H9 (cell line): Measurements from ENCODE around the gene NHERF2. TPM values are rescaled to one million over a fixed set of nuclear protein-coding genes. Genes with fewer than 3 reads are reported as not detected.

Experiments
- DNase-seq: peaks from one replicate; pipeline ENCODE4 v3.0.0-alpha.2; 2017
- H2AFZ ChIP-seq: one replicate; pipeline ENCODE4 v1.6.1; 2013; ENCODE audit warnings: mild to moderate bottlenecking, low read length, control low read depth, moderate library complexity
- H2AK5ac ChIP-seq: 2 replicates; pipeline ENCODE4 v1.6.1; 2013; ENCODE audit warnings: low read length, control low read depth, mixed read lengths; ENCODE audit not compliant: insufficient read length
- H2BK120ac ChIP-seq: one replicate; pipeline ENCODE4 v1.6.1; 2013; ENCODE audit warnings: low read depth, mild to moderate bottlenecking, low read length, control low read depth, inconsistent platforms; ENCODE audit not compliant: poor library complexity, severe bottlenecking
- H2BK12ac ChIP-seq: 2 replicates; pipeline ENCODE4 v1.6.1; 2013; ENCODE audit warnings: low read length, control low read depth, mixed read lengths, low read depth; ENCODE audit not compliant: insufficient read length
- H2BK15ac ChIP-seq: 2 replicates; pipeline ENCODE4 v1.6.1; 2013; ENCODE audit warnings: low read depth, low read length, control low read depth
- H2BK20ac ChIP-seq: one replicate; pipeline ENCODE4 v1.6.1; 2013; ENCODE audit warnings: low read depth, mild to moderate bottlenecking, low read length, control low read depth, inconsistent platforms; ENCODE audit not compliant: poor library complexity, severe bottlenecking
- H2BK5ac ChIP-seq: 2 replicates; pipeline ENCODE4 v1.6.1; 2013; ENCODE audit warnings: low read length, control low read depth, mixed read lengths; ENCODE audit not compliant: insufficient read length
- H3K14ac ChIP-seq: 2 replicates; pipeline ENCODE4 v1.6.1; 2013; ENCODE audit warnings: low read length, control low read depth; ENCODE audit not compliant: insufficient read depth
- H3K18ac ChIP-seq: 2 replicates; pipeline ENCODE4 v1.6.1; 2013; ENCODE audit warnings: low read depth, mild to moderate bottlenecking, mixed read lengths, low read length, control low read depth; ENCODE audit not compliant: insufficient read length
- H3K23ac ChIP-seq: 2 replicates; pipeline ENCODE4 v1.6.1; 2013; ENCODE audit warnings: low read length, control low read depth, mixed read lengths, low read depth; ENCODE audit not compliant: insufficient read length
- H3K23me2 ChIP-seq: 2 replicates; pipeline ENCODE4 v1.6.1; 2013; ENCODE audit warnings: low read depth, mild to moderate bottlenecking, mixed read lengths, low read length, control low read depth; ENCODE audit not compliant: insufficient read length, poor library complexity, severe bottlenecking
- H3K27ac ChIP-seq: 2 replicates; pipeline ENCODE4 v1.5.1; 2013; ENCODE audit warnings: low read length, control low read depth, mixed read lengths, low read depth; ENCODE audit not compliant: insufficient read length
- H3K27me3 ChIP-seq: 2 replicates; pipeline ENCODE4 v1.6.1; 2013; ENCODE audit warnings: low read length, control low read depth, inconsistent platforms; ENCODE audit not compliant: insufficient read depth
- H3K4ac ChIP-seq: 2 replicates; pipeline ENCODE4 v1.6.1; 2013; ENCODE audit warnings: low read depth, mild to moderate bottlenecking, control low read depth, inconsistent platforms, low read length, moderate library complexity
- H3K4me1 ChIP-seq: 2 replicates; pipeline ENCODE4 v1.6.1; 2013; ENCODE audit warnings: low read length, control low read depth, inconsistent platforms; ENCODE audit not compliant: insufficient read depth
- H3K4me2 ChIP-seq: 2 replicates; pipeline ENCODE4 v1.6.1; 2013; ENCODE audit warnings: low read length, control low read depth, mixed read lengths; ENCODE audit not compliant: insufficient read length, insufficient read depth
- H3K56ac ChIP-seq: 2 replicates; pipeline ENCODE4 v1.6.1; 2013; ENCODE audit warnings: low read depth, mild to moderate bottlenecking, mixed read lengths, low read length, control low read depth; ENCODE audit not compliant: insufficient read length
- H3K79me1 ChIP-seq: 2 replicates; pipeline ENCODE4 v1.6.1; 2013; ENCODE audit warnings: low read depth, mild to moderate bottlenecking, moderate library complexity, low read length, control low read depth, inconsistent platforms; ENCODE audit not compliant: insufficient read depth, poor library complexity, severe bottlenecking
- H3K79me2 ChIP-seq: 2 replicates; pipeline ENCODE4 v1.6.1; 2013; ENCODE audit warnings: low read length, control low read depth, inconsistent platforms; ENCODE audit not compliant: insufficient read depth
- H3K9ac ChIP-seq: 2 replicates; pipeline ENCODE4 v1.6.1; 2013; ENCODE audit warnings: low read length, control low read depth, mixed read lengths; ENCODE audit not compliant: insufficient read length; ENCODE audit errors: extremely low read depth
- H3K9me3 ChIP-seq: one replicate; pipeline ENCODE4 v1.6.1; 2013; ENCODE audit warnings: low read depth, low read length, inconsistent platforms; ENCODE audit not compliant: control insufficient read depth
- H3T11ph ChIP-seq: one replicate; pipeline ENCODE4 v1.6.1; 2013; ENCODE audit warnings: mild to moderate bottlenecking, low read length, control low read depth, inconsistent platforms
- H4K20me1 ChIP-seq: one replicate; pipeline ENCODE4 v1.6.1; 2013; ENCODE audit not compliant: control insufficient read depth, insufficient read length, insufficient read depth
- H4K5ac ChIP-seq: 2 replicates; pipeline ENCODE4 v1.6.1; 2013; ENCODE audit warnings: low read depth, mild to moderate bottlenecking, mixed read lengths, low read length, control low read depth; ENCODE audit not compliant: insufficient read length
- H4K8ac ChIP-seq: replicated peaks from 2 replicates; pipeline ENCODE4 v1.6.1; 2013; ENCODE audit warnings: low read length, control low read depth, mixed read lengths, low read depth; ENCODE audit not compliant: insufficient read length
- H4K91ac ChIP-seq: 2 replicates; pipeline ENCODE4 v1.6.1; 2013; ENCODE audit warnings: low read depth, mild to moderate bottlenecking, moderate library complexity, mixed read lengths, low read length, control low read depth; ENCODE audit not compliant: insufficient read length
- H3K27ac Mint-ChIP-seq, 3 experiments: 2 replicates in 2 of 3; 3 replicates in 1 of 3; pipeline ENCODE4 v1.8.0; 2020 to 2021; ENCODE audit warnings: mixed read lengths in 3 of 3, mild to moderate bottlenecking in 1 of 3, moderate library complexity in 1 of 3
- H3K27me3 Mint-ChIP-seq: 2 replicates; pipeline ENCODE4 v1.8.0; 2021; ENCODE audit warnings: low read depth, mild to moderate bottlenecking, moderate library complexity, mixed read lengths
- H3K36me3 Mint-ChIP-seq, 3 experiments: 2 replicates in 2 of 3; 3 replicates in 1 of 3; pipeline ENCODE4 v1.8.0; 2020 to 2021; ENCODE audit warnings: low read depth in 3 of 3, mixed read lengths in 3 of 3; ENCODE audit not compliant: insufficient read depth in 1 of 3
- H3K4me1 Mint-ChIP-seq, 2 experiments: 2 replicates each; pipeline ENCODE4 v1.8.0; 2020; ENCODE audit warnings: mixed read lengths in 2 of 2
- H3K4me3 Mint-ChIP-seq, 2 experiments: 2 replicates in 1 of 2; 3 replicates in 1 of 2; pipeline ENCODE4 v1.8.0; 2020 to 2021; ENCODE audit warnings: mild to moderate bottlenecking in 2 of 2, mixed read lengths in 2 of 2, moderate library complexity in 1 of 2
- H3K9me3 Mint-ChIP-seq, 2 experiments: 2 replicates in 1 of 2; 3 replicates in 1 of 2; pipeline ENCODE4 v1.8.0; 2020; ENCODE audit warnings: mild to moderate bottlenecking in 2 of 2, mixed read lengths in 2 of 2, moderate library complexity in 1 of 2
- WGBS: extraction: QIAGEN DNeasy Blood & Tissue Kit; methylation state at CpG from one replicate; pipeline ENCODE4 v1.1.7; 2013; ENCODE audit warnings: missing lambda C conversion rate, low lambda C conversion rate, mixed read lengths; ENCODE audit not compliant: insufficient read length; ENCODE audit errors: extremely low coverage; 5-methylcytosine and 5-hydroxymethylcytosine counted together
- total RNA-seq: library from RNA; stranded (reverse); gene quantifications from 2 replicates; pipeline ENCODE4 v1.2.1, GENCODE V29; 2021
- TF ChIP-seq, protein P1 (sequence below): fragments of 200-600 bp; sonication (generic); conservative IDR thresholded peaks from 3 replicates; pipeline ENCODE4 v1.8.0; 2021; ENCODE audit warnings: antibody characterized with exemption, mild to moderate bottlenecking

NHERF2 gene
- total RNA-seq, 1 experiment from 2014 or later, result 15.3 TPM

DNA sequence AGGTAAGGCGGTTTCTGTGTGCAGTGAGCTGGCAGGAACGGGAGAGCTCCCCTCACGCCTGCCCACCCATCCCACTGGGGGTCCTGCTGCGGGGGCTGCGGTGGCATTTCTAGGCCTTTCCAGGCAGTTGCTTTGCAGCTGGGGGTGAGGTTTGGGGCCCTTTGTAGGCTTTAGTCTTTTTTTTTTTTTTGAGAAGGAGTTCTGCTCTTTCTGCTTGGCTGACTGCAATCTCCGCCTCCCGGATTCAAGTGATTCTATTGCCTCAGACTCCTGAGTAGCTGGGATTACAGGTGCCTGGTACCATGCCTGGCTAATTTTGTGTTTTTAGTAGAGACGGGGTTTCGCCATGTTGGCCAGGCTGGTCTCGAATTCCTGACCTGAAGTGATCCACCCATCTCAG, 32.2 kb downstream of the NHERF2 start:
- no peak overlapping the region for H3K56ac ChIP-seq
- no peak overlapping the region for H3K4me2 ChIP-seq
- H4K5ac ChIP-seq, result no peak overlapping the region
- Mint-ChIP-seq H3K27me3 (no peaks in the 10 kb centered on the region), H3K4me3 (no peak overlapping the region; a peak in 1 of 5 replicates), H3K36me3 (peaks cover 0 to 29% (median 18%) of the 10 kb centered on the region in 3 experiments; a peak in 5 of 7 replicates), H3K9me3 (no peaks in the 10 kb centered on the region), H3K4me1 (no peaks in the 10 kb centered on the region), H3K27ac (peak overlapping the region in 2 of 3 experiments; percentile 25 to 95; a peak in 1 of 7 replicates)
- no peak overlapping the region for H3K23ac ChIP-seq
- H2BK20ac ChIP-seq, result no peak overlapping the region
- no peak overlapping the region for H3K4ac ChIP-seq
- H3K79me1 ChIP-seq, result no peaks in the 10 kb centered on the region
- H3K27me3 ChIP-seq, result no peaks in the 10 kb centered on the region
- no peak overlapping the region for H4K8ac ChIP-seq
- peaks cover 3% of the 10 kb centered on the region for H3K23me2 ChIP-seq
- no peak overlapping the region for H2BK15ac ChIP-seq
- H3K4me1 ChIP-seq, result no peaks in the 10 kb centered on the region
- H3K9ac ChIP-seq, result no peak overlapping the region
- H3K9me3 ChIP-seq, result no peaks in the 10 kb centered on the region
- no peak overlapping the region for H4K91ac ChIP-seq
- H3K79me2 ChIP-seq, result no peaks in the 10 kb centered on the region
- no peak overlapping the region for H3K18ac ChIP-seq
- no peak overlapping the region for H2AFZ ChIP-seq
- H4K20me1 ChIP-seq, result peaks cover 2% of the 10 kb centered on the region
- TF ChIP-seq, protein P1, sequence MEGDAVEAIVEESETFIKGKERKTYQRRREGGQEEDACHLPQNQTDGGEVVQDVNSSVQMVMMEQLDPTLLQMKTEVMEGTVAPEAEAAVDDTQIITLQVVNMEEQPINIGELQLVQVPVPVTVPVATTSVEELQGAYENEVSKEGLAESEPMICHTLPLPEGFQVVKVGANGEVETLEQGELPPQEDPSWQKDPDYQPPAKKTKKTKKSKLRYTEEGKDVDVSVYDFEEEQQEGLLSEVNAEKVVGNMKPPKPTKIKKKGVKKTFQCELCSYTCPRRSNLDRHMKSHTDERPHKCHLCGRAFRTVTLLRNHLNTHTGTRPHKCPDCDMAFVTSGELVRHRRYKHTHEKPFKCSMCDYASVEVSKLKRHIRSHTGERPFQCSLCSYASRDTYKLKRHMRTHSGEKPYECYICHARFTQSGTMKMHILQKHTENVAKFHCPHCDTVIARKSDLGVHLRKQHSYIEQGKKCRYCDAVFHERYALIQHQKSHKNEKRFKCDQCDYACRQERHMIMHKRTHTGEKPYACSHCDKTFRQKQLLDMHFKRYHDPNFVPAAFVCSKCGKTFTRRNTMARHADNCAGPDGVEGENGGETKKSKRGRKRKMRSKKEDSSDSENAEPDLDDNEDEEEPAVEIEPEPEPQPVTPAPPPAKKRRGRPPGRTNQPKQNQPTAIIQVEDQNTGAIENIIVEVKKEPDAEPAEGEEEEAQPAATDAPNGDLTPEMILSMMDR, result no peak
- no peak overlapping the region for H3T11ph ChIP-seq
- H2BK12ac ChIP-seq, result no peak overlapping the region
- no peak for DNase-seq
- no peak overlapping the region for H3K27ac ChIP-seq
- no peak overlapping the region for H2AK5ac ChIP-seq
- WGBS, result no CpG with 5 or more reads among the region's 10 CpGs
- H3K14ac ChIP-seq, result no peak overlapping the region
- H2BK5ac ChIP-seq, result no peak overlapping the region
- no peak overlapping the region for H2BK120ac ChIP-seq
